Measurements from ENCODE around the gene MAP2K2.
A peak's percentile ranks its signal among the peaks of the same experiment; 100 is the strongest.

MAP2K2 gene

DNA sequence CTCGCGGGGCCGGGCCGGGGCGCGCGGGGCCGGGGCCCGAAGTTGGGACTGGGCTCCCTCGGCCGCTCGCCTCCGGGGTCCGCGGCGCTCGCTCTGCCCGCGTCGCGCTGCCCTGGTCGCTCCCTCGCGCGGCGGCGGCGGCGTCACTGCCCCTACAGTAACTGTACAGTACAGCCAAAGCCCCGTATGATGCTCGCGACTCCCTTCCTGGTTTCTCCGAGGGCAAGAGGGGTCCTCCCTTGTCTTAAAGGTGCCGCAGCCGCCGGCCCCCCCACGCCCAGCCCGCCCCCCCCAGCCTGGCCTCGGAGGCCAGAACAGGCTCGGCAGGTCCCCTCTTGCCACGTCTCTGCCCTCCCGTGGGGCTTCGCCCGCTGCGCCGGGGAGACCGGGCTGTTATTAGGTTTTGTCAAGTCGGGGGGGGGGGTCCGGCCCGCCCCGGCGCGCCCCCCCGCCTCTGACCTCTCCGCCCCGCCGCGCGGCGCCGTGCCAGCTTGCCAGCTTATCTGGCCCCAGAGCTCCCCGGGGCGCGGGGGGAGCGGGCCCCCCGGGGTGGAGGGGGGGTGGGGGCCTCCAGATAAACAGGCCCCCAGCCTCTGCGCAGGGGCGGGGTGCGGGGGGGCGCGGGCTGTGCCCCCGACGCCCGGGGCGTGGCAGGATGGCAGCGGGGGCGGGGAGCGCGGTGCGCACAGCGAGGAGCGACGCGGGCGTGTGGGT lies 57.1 kb downstream of the MAP2K2 start, which contains the start of gene ZBTB7A:
Gene ZBTB7A (minus strand): TSS at position 218 of the 714 bp plus-strand sequence. CDS start 11,667 bp downstream, outside the sequence.
- peak within 1 kb of the TSS; percentile 72 for H3K4me3 ChIP-seq (ENCODE audit: low read length)
- TF ChIP-seq, protein P1, sequence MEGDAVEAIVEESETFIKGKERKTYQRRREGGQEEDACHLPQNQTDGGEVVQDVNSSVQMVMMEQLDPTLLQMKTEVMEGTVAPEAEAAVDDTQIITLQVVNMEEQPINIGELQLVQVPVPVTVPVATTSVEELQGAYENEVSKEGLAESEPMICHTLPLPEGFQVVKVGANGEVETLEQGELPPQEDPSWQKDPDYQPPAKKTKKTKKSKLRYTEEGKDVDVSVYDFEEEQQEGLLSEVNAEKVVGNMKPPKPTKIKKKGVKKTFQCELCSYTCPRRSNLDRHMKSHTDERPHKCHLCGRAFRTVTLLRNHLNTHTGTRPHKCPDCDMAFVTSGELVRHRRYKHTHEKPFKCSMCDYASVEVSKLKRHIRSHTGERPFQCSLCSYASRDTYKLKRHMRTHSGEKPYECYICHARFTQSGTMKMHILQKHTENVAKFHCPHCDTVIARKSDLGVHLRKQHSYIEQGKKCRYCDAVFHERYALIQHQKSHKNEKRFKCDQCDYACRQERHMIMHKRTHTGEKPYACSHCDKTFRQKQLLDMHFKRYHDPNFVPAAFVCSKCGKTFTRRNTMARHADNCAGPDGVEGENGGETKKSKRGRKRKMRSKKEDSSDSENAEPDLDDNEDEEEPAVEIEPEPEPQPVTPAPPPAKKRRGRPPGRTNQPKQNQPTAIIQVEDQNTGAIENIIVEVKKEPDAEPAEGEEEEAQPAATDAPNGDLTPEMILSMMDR (conservative IDR thresholded peaks at IDR 0.05; ENCODE audit: low read length): no peak
- peak; percentile 72 for DNase-seq (ENCODE audit: low read depth)

DNA sequence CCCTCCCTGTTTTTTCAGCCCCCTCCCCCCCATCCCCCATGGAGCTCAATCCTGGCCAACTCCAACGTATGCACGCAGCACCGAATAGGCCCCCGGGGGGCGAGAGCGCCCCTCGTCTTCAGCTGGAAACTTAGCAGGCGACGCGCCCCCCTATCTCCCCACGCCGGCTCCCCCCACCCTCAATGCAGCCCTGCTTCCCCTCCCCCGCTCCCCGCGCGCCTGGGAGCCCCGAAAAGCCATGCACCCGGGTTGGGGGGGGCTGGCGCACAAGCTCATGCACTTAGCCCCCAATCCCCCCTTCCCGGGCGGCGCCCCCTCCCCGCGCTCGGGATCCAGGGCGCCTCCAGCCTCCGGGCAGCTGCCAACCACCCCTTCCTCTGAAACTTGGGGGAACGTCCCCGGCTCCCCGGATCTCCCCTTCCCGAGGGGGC lies 57.7 kb downstream of the MAP2K2 start:
- H3K4me3 ChIP-seq (ENCODE audit: low read length): peak overlapping the region; percentile 72
- TF ChIP-seq, protein P1 (conservative IDR thresholded peaks at IDR 0.05; ENCODE audit: low read length): no peak
- DNase-seq (ENCODE audit: low read depth): no peak

DNA sequence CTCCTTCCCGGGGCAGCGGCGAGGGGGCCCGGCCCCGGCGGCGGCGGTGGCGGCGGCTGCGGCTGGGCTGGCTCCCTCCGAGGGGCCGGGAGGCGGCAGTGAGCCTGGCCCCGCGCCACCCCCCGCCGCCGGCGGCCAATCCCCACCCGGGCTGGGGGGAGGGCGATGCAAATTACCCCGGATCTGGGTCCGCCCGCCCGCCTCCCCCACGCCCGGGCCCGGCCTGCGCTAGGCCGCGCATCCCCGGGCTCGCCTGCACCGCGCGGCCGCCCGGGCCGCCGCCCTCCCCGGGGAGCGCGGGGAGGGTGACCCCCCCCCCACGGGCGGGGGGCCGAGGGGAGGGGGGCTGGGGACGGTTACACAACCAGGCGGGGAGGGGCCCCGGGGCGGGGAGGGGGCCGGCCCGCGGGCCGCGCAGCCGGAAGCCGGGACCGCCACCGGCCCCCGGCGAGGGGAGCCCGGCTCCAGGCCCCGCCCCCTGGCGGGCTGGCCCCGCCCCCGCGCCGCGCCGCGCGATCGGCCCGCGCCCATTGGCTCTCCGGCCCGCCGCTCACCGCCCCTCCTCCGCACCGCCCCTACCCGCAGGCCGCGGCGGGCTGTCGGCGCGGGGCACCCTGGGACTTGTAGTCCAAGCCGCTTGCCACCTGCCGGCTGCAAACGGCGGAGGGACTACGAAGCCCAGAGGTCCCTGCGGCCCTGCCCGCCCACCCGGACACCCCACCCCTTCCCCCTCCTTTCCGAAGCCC lies 58.3 kb downstream of the MAP2K2 start:
- H3K4me3 ChIP-seq (ENCODE audit: low read length): peak overlapping the region; percentile 74
- peak; percentile 98 for DNase-seq (ENCODE audit: low read depth)
- TF ChIP-seq, protein P1 (conservative IDR thresholded peaks at IDR 0.05; ENCODE audit: low read length): no peak

DNA sequence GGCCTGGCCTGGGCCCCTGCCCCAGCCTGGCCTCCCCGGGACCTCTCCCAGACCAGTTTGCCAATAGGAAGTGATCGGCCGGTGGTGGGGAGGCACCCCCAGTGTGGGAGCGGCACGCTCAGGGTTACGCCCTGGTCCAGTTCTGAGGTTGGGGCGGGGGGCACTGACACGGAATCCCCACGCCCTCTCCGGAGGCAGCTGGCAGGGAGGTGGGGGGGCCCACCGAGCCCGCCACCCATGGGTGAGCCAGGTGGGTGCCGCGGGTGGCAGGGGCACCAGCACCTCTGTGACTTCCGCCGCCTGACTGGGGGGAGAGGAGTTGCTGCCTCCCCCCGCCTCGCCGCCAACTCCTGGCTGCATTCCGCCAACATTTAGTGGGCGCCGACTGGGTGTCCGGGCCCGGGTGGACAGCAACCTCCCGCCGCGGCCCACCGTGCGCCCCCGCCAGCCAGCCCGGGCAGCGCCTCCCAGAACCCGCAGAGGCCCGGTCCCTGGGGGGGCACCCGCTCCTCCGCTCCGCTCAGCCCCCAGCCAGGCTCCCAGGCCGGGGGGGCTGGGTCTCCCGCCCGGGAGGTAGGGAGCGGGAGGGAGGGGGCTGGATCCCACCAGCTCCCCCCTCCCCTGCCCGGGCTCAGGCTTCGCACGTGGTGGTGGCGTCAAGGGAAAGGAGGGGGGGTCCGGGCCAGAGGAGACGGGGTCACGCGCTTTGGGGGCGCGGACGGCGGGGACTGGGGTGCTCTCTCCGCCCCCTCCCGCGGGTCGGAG lies 59.2 kb downstream of the MAP2K2 start:
- TF ChIP-seq, protein P1 (conservative IDR thresholded peaks at IDR 0.05; ENCODE audit: low read length): no peak
- no peak for DNase-seq (ENCODE audit: low read depth)
- H3K4me3 ChIP-seq (ENCODE audit: low read length): peak overlapping the region; percentile 74

DNA sequence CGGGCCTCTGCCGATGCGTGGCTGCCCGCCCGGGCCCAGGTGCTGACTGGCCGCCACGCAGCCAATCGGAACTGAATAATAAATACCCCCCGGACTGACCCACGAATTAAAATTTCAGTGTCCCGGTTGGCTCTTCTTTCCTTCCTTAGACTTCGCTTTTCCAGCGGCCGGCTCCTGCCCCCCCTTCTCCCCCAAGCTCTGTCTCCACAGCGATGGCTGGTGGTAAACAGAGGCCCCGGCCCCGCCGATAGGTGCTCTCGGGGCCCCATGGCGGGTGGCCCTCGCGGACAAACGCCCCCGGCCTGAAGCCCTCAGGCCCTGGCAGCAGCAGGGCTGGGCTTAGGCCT lies 59.8 kb downstream of the MAP2K2 start:
- H3K4me3 ChIP-seq (ENCODE audit: low read length): peak overlapping the region; percentile 74
- TF ChIP-seq, protein P1 (conservative IDR thresholded peaks at IDR 0.05; ENCODE audit: low read length): no peak
- DNase-seq (ENCODE audit: low read depth): no peak

DNA sequence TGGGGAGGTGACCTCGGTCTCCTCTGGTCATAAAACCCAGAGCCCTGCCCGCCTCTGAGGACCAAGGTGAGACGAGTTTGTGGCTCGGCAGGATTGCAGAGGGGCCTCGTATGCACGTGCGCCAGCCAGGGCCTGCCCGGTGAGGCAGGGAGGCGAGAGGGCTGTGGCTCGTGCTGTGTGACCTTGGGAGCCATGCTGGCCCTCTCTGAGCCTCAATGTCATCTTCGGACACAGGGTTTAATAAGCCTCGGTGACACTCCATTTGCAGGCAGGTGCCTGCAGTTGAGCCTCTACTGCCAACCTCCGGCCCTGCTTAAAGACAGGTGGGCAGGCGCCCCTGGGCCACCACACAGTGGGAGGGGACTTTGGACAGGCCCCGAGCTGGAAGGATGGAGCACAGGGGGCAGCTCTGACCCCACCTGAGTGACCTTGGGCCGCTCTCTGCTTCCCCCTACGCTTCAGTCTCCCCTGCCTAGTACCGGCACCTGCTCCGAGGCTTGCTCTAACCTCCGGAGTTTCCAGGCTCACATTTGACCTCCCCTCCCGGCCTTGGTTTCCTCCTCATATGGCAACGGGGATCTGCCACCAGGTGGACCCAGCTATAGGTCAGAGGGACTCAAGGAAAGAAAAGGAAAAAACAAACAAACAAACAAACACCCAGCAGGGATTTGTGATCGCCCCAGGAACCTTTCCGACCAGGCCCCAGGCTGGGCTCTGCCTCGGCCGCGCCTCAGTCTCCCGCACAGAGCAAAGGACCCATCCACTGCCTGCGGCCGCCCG lies 60.4 kb downstream of the MAP2K2 start:
- peak overlapping the region; percentile 74 for H3K4me3 ChIP-seq (ENCODE audit: low read length)
- no peak for DNase-seq (ENCODE audit: low read depth)
- TF ChIP-seq, protein P1 (conservative IDR thresholded peaks at IDR 0.05; ENCODE audit: low read length): peak; percentile 20
